Breast epithelium (tissue), 4 donors: ENCODE measurements around the gene MATN1. TPM values are rescaled to one million over a fixed set of nuclear protein-coding genes. Genes with fewer than 3 reads are reported as not detected.

Source experiments
- DNase-seq, 2 donors: peaks; one replicate each; pipeline ENCODE4 v3.0.0-alpha.2; 2019; ENCODE audit warnings: low spot score in 2 of 2
- H3K27ac ChIP-seq, 2 donors: fragments of 200-600 bp; sonication (generic) in 1 of 2; one replicate each; pipeline ENCODE4 v1.5.1; 2016 to 2019; ENCODE audit warnings: mild to moderate bottlenecking in 1 of 2
- H3K27me3 ChIP-seq, 2 donors: fragments of 200-600 bp; sonication (generic) in 1 of 2; one replicate each; pipeline versions ENCODE4 v1.5.1 to v1.6.0; 2017 to 2019; ENCODE audit warnings: control low read depth in 1 of 2, mild to moderate bottlenecking in 1 of 2
- H3K36me3 ChIP-seq: fragments of 200-600 bp; one replicate; pipeline ENCODE4 v1.5.1; 2019
- H3K4me1 ChIP-seq, 2 donors: fragments of 200-600 bp; sonication (generic); one replicate each; pipeline ENCODE4 v1.5.1; 2016 to 2019; ENCODE audit warnings: control low read depth in 1 of 2
- H3K4me3 ChIP-seq, 3 donors: fragments of 200-600 bp; sonication (generic); 1 replicate in 2 of 3; 2 replicates in 1 of 3; pipeline ENCODE4 v1.5.1; 2016 to 2019; ENCODE audit warnings: mild to moderate bottlenecking in 3 of 3, moderate library complexity in 2 of 3
- H3K9me3 ChIP-seq, 2 donors: fragments of 200-600 bp; sonication (generic) in 1 of 2; one replicate each; pipeline ENCODE4 v1.5.1; 2016 to 2019; ENCODE audit warnings: control low read depth in 1 of 2
- CTCF ChIP-seq, 3 donors: fragments of 450-650 bp; IDR thresholded peaks; one replicate each; pipeline ENCODE4 v1.5.1; 2016 to 2017; ENCODE audit warnings: antibody characterized with exemption in 3 of 3, mild to moderate bottlenecking in 3 of 3, moderate library complexity in 3 of 3
- POLR2A ChIP-seq: fragments of 450-650 bp; IDR thresholded peaks from one replicate; pipeline ENCODE4 v1.6.1; 2016; ENCODE audit warnings: antibody characterized with exemption, mild to moderate bottlenecking, moderate library complexity
- POLR2AphosphoS5 ChIP-seq, 3 donors: sonication (generic); formaldehyde crosslinking; IDR thresholded peaks; one replicate each; pipeline ENCODE4 v1.6.1; 2017; ENCODE audit warnings: antibody characterized with exemption in 3 of 3
- intact Hi-C: fragments of 100-400 bp; cut with DNase I; formaldehyde crosslinking; loops from one replicate; pipeline ENCODE4 v1.15.1; 2023; ENCODE audit warnings: low total_unique reads
- total RNA-seq, 3 donors: library from RNA; depleted of rRNA; stranded (reverse); fragments of >200 nt; gene quantifications; one replicate each; pipeline ENCODE4 v1.1.0, GENCODE V29; 2016

MATN1 gene
- total RNA-seq, 3 donors from 2014 or later: not detected

GRCh38 chr1:30705698-30706097 is 17.7 kb downstream of the MATN1 start:
- DNase-seq: no peak
- TF ChIP-seq POLR2AphosphoS5 (IDR thresholded peaks at IDR 0.05) (no peak), CTCF (IDR thresholded peaks at IDR 0.05) (no peak), POLR2A (no peak)
- Histone ChIP-seq H3K4me1 (peaks cover 3 to 6% of the 10 kb centered on the region in 2 donors), H3K9me3 (no peaks in the 10 kb centered on the region), H3K27me3 (no peaks in the 10 kb centered on the region), H3K4me3 (no peak overlapping the region), H3K36me3 (no peaks in the 10 kb centered on the region), H3K27ac (no peak overlapping the region)
- intact Hi-C loops: no loop called here

- Histone ChIP-seq H3K4me3 (no peak overlapping the region), H3K36me3 (no peaks in the 10 kb centered on the region), H3K27ac (peak overlapping the region; percentile 33 to 77), H3K27me3 (no peaks in the 10 kb centered on the region), H3K9me3 (no peaks in the 10 kb centered on the region), H3K4me1 (peaks cover 3 to 6% of the 10 kb centered on the region in 2 donors)
- intact Hi-C loops: no loop called here
- DNase-seq: no peak
- no peak for TF ChIP-seq POLR2AphosphoS5 (IDR thresholded peaks at IDR 0.05)
- TF ChIP-seq CTCF (IDR thresholded peaks at IDR 0.05): no peak
- TF ChIP-seq POLR2A: no peak
These were observed 18.4 kb downstream of the MATN1 start for GRCh38 chr1:30704765-30705509.

GRCh38 chr1:30704271-30704670 is 19.1 kb downstream of the MATN1 start:
- H3K4me3 ChIP-seq: no peak overlapping the region
- intact Hi-C loops: no loop called here
- peaks cover 3 to 6% of the 10 kb centered on the region in 2 donors for H3K4me1 ChIP-seq
- DNase-seq: no peak
- H3K27me3 ChIP-seq: no peaks in the 10 kb centered on the region
- peak overlapping the region; percentile 33 to 77 for H3K27ac ChIP-seq
- H3K36me3 ChIP-seq: no peaks in the 10 kb centered on the region
- no peaks in the 10 kb centered on the region for H3K9me3 ChIP-seq
- TF ChIP-seq POLR2A: no peak
- TF ChIP-seq POLR2AphosphoS5 (IDR thresholded peaks at IDR 0.05): no peak
- no peak for TF ChIP-seq CTCF (IDR thresholded peaks at IDR 0.05)

GRCh38 chr1:30702823-30703222 is 20.6 kb downstream of the MATN1 start:
- no peak overlapping the region for H3K4me3 ChIP-seq
- TF ChIP-seq POLR2AphosphoS5 (IDR thresholded peaks at IDR 0.05) (no peak), CTCF (IDR thresholded peaks at IDR 0.05) (no peak), POLR2A (no peak)
- H3K9me3 ChIP-seq: no peaks in the 10 kb centered on the region
- H3K27me3 ChIP-seq: no peaks in the 10 kb centered on the region
- intact Hi-C loops: no loop called here
- peaks cover 6 to 7% of the 10 kb centered on the region in 2 donors for H3K4me1 ChIP-seq
- no peak for DNase-seq
- H3K36me3 ChIP-seq: no peaks in the 10 kb centered on the region
- peak overlapping the region in 1 of 2 donors; percentile 77 for H3K27ac ChIP-seq

GRCh38 chr1:30701258-30701633 is 22.1 kb downstream of the MATN1 start:
- peak overlapping the region in 1 of 2 donors; percentile 70 for H3K27ac ChIP-seq
- TF ChIP-seq POLR2A (no peak), POLR2AphosphoS5 (IDR thresholded peaks at IDR 0.05) (no peak), CTCF (IDR thresholded peaks at IDR 0.05) (no peak)
- no peaks in the 10 kb centered on the region for H3K9me3 ChIP-seq
- no peaks in the 10 kb centered on the region for H3K36me3 ChIP-seq
- no peak for DNase-seq
- H3K27me3 ChIP-seq: no peaks in the 10 kb centered on the region
- no peak overlapping the region for H3K4me3 ChIP-seq
- H3K4me1 ChIP-seq: peaks cover 6 to 7% of the 10 kb centered on the region in 2 donors
- intact Hi-C loops: no loop called here
